Tibial nerve (tissue), 4 donors: ENCODE measurements around the gene PAPSS2. TPM values are rescaled to one million over a fixed set of nuclear protein-coding genes. Genes with fewer than 3 reads are reported as not detected.

ENCODE experiments used
- DNase-seq, 2 donors: peaks; one replicate each; pipeline ENCODE4 v3.0.0-alpha.2; 2019; ENCODE audit warnings: low spot score in 2 of 2
- H3K27ac ChIP-seq, 4 donors: fragments of 200-600 bp; sonication (generic) in 3 of 4; one replicate each; pipeline ENCODE4 v1.5.1; 2017 to 2019; ENCODE audit warnings: mild to moderate bottlenecking in 1 of 4
- H3K27me3 ChIP-seq, 2 donors: fragments of 200-600 bp; sonication (generic) in 1 of 2; one replicate each; pipeline versions ENCODE4 v1.5.1 to v1.6.0; 2017 to 2019
- H3K36me3 ChIP-seq, 3 donors: fragments of 200-600 bp; sonication (generic); one replicate each; pipeline ENCODE4 v1.5.1; 2018 to 2019
- H3K4me1 ChIP-seq, 4 donors: fragments of 200-600 bp; sonication (generic) in 3 of 4; one replicate each; pipeline ENCODE4 v1.5.1; 2017 to 2019
- H3K4me3 ChIP-seq, 4 donors: fragments of 200-600 bp; sonication (generic) in 3 of 4; one replicate each; pipeline ENCODE4 v1.5.1; 2017 to 2019; ENCODE audit warnings: mild to moderate bottlenecking in 1 of 4, moderate library complexity in 1 of 4
- H3K9me3 ChIP-seq, 4 donors: fragments of 200-600 bp; sonication (generic) in 3 of 4; one replicate each; pipeline ENCODE4 v1.5.1; 2017 to 2019
- CTCF ChIP-seq, 5 experiments: fragments of 200-600 bp in 3 of 5; fragments of 450-650 bp in 2 of 5; sonication (generic) in 3 of 5; IDR thresholded peaks; one replicate each; pipeline ENCODE4 v1.5.1; 2016 to 2019; ENCODE audit warnings: antibody characterized with exemption in 5 of 5, mild to moderate bottlenecking in 3 of 5, moderate library complexity in 2 of 5
- EP300 ChIP-seq, 2 donors: sonication (generic); formaldehyde crosslinking; IDR thresholded peaks; one replicate each; pipeline ENCODE4 v1.6.1; 2017; ENCODE audit warnings: antibody characterized with exemption in 2 of 2, mild to moderate bottlenecking in 1 of 2
- POLR2A ChIP-seq, 2 donors: fragments of 450-650 bp; IDR thresholded peaks; one replicate each; pipeline ENCODE4 v1.6.1; 2017; ENCODE audit warnings: antibody characterized with exemption in 2 of 2, mild to moderate bottlenecking in 2 of 2, moderate library complexity in 2 of 2
- WGBS, 2 donors: methylation state at CpG; one replicate each; pipeline ENCODE4 v1.1.5; 2018; 5-methylcytosine and 5-hydroxymethylcytosine counted together
- total RNA-seq, 4 donors: library from RNA; depleted of rRNA; stranded (reverse); fragments of >200 nt; gene quantifications; one replicate each; pipeline ENCODE4 v1.1.0, GENCODE V29; 2016

PAPSS2 gene
- total RNA-seq, 4 donors from 2014 or later, result 11.6 to 32.8 (median 19.8) TPM

GRCh38 chr10:87646935-87647334 lies 12.7 kb upstream of the PAPSS2 start:
- no peak for DNase-seq
- Histone ChIP-seq H3K9me3 (no peaks in the 10 kb centered on the region), H3K4me1 (no peaks in the 10 kb centered on the region), H3K27ac (no peak overlapping the region), H3K36me3 (no peaks in the 10 kb centered on the region), H3K27me3 (no peaks in the 10 kb centered on the region), H3K4me3 (no peak overlapping the region)
- TF ChIP-seq POLR2A (IDR thresholded peaks at IDR 0.05) (no peak), EP300 (IDR thresholded peaks at IDR 0.05) (no peak), CTCF (IDR thresholded peaks at IDR 0.05) (no peak)
- 54 to 62% methylated on average over 2 of the region's 2 CpGs for WGBS, 2 donors

DNA sequence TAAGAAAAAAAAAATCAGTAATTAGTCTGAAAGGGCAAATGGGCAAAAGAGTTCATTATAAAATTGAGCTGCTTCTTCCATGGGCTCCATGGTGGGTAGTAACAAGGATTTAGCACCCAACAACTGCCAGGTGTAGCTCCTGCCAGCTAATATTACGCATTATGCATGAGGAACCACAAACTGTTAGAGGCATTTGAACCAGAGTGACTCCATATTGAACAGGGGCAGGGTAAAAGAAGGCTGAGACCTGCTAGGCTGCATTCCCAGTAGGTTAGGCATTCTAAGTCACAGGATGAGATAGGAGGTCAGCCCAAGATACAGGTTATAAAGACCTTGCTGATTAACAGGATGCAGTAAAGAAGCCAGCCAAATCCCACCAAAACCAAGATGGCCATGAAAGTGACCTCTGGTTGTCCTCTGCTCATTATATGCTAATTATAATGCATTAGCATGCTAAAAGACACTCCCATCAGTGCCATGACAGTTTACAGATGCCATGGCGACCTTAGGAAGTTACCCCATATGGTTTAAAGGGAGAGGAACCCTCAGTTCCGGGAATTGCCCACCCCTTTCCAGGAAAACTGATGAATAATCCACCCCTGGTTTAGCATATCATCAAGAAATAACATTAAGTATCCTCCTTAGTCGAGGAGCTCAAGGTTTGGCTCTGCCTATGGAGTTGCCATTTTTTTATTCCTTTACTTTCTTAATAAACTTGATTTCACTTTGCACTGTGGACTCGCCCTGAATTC lies 8.7 kb upstream of the PAPSS2 start:
- Histone ChIP-seq H3K36me3 (no peaks in the 10 kb centered on the region), H3K4me1 (no peaks in the 10 kb centered on the region), H3K27me3 (no peaks in the 10 kb centered on the region), H3K27ac (no peak overlapping the region), H3K4me3 (no peak overlapping the region), H3K9me3 (no peaks in the 10 kb centered on the region)
- no peak for DNase-seq
- TF ChIP-seq POLR2A (IDR thresholded peaks at IDR 0.05) (no peak), EP300 (IDR thresholded peaks at IDR 0.05) (no peak), CTCF (IDR thresholded peaks at IDR 0.05) (no peak)
- WGBS, 2 donors, result 83 to 91% methylated on average over 5 of the region's 5 CpGs

DNA sequence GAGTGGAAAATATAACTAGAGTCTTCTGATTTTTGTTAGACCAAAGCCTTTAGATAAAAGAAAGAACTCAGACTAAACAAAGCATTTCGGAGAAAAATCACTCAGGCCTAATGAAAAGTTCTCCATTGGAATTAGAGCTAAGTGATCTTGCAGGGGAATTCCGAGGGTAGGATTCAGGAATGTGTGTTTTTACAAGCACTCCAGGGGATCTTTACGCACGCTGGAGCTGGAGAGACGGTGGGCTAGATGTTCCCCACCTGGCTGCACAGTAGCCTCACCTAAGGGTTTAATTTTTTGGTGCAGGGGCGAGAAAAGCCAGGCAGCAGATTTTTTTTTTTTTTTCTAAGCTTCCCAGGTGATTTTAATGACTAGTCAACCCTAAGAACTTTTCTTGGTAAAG lies 7.9 kb upstream of the PAPSS2 start:
- TF ChIP-seq EP300 (IDR thresholded peaks at IDR 0.05), result no peak
- no peak for TF ChIP-seq POLR2A (IDR thresholded peaks at IDR 0.05)
- TF ChIP-seq CTCF (IDR thresholded peaks at IDR 0.05), result no peak
- H3K9me3 ChIP-seq, result no peaks in the 10 kb centered on the region
- no peaks in the 10 kb centered on the region for H3K27me3 ChIP-seq
- H3K4me3 ChIP-seq, result no peak overlapping the region
- H3K4me1 ChIP-seq, result peaks cover 0 to 7% (median 0%) of the 10 kb centered on the region in 4 donors
- H3K36me3 ChIP-seq, result no peaks in the 10 kb centered on the region
- no peak overlapping the region for H3K27ac ChIP-seq
- no peak for DNase-seq
- 68 to 73% methylated on average over 6 of the region's 6 CpGs for WGBS, 2 donors

- Histone ChIP-seq H3K36me3 (no peaks in the 10 kb centered on the region), H3K4me1 (peaks cover 0 to 11% (median 0%) of the 10 kb centered on the region in 4 donors), H3K9me3 (no peaks in the 10 kb centered on the region), H3K27ac (no peak overlapping the region), H3K27me3 (no peaks in the 10 kb centered on the region), H3K4me3 (no peak overlapping the region)
- DNase-seq, result no peak
- TF ChIP-seq CTCF (IDR thresholded peaks at IDR 0.05) (no peak), POLR2A (IDR thresholded peaks at IDR 0.05) (no peak), EP300 (IDR thresholded peaks at IDR 0.05) (no peak)
- WGBS, 2 donors, result 89 to 94% methylated on average over 1 of the region's 1 CpG
Measured at GRCh38 chr10:87652261-87652660, 7.4 kb upstream of the PAPSS2 start.

DNA sequence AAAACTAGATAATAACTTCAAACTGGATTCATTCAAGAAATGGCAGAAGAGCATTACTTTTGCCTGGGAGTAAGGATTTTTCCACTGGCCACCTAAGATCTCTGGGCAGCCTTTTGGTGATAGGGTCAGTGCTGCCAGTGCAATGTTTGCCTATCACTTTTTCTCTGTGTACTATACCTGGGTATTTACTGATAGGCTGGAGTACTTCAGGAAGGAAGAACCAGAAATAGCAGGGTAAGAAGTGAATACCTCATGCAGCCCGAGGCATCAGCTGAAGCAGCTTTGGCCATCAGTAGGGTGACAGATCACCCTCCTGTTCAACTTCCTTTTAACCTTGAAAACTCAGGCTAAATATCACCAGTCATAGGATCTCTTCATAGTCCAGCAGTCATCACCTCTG lies 5.5 kb upstream of the PAPSS2 start:
- H3K4me3 ChIP-seq, result no peak overlapping the region
- no peak for TF ChIP-seq EP300 (IDR thresholded peaks at IDR 0.05)
- TF ChIP-seq CTCF (IDR thresholded peaks at IDR 0.05), result no peak
- no peak for TF ChIP-seq POLR2A (IDR thresholded peaks at IDR 0.05)
- H3K9me3 ChIP-seq, result no peaks in the 10 kb centered on the region
- WGBS, 2 donors, result 73 to 83% methylated on average over 1 of the region's 1 CpG
- H3K36me3 ChIP-seq, result no peaks in the 10 kb centered on the region
- H3K27ac ChIP-seq, result no peak overlapping the region
- DNase-seq, result no peak
- H3K27me3 ChIP-seq, result no peaks in the 10 kb centered on the region
- peaks cover 0 to 23% (median 0%) of the 10 kb centered on the region in 4 donors for H3K4me1 ChIP-seq
